ENCODE data around the gene CAMK1D. TPM values are rescaled to one million over a fixed set of nuclear protein-coding genes. Genes with fewer than 3 reads are reported as not detected.

Gene CAMK1D
- polyA plus RNA-seq, 1 of the 3 experiments (the other 2 are of a cell fraction): 4.1 TPM

DNA sequence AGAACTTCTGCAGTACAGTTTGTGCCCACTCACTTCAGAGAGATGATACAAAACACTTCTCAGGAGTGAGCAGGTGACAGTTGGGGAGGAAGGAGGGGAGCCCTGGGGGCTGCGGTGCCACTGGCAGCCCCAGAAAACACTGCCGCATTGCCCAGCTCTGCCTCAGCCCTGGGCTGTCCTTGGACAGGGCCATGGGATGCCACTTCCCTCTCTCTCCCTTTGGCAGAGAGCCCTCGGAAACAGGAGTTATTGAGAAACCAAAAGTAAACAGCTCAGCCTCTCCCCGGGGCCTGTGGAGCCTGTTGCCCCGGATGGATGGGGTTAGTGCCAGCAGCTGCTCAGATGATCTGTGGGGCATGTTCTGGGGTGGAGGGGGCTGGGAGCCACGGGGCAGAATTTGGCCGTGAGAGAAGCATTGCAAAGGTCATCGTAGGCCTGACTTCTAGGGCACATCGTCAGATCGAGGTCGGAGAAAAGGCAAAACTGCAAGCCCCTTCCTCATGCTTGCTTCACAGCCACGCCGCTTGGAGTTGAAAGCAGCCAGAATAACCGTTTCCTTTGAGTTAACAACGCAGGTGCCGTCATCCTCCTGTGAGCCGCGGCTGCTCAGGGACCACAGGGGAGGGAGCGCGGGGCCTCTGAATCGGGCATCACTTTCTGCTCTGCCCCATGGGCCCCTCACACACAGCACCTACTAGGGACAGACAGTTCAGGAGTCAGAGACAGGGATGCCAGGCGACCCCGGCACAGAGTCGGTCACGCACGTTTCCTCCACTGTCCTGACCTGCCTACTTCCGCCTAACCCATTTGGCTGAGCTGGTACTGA is 256.4 kb downstream of the CAMK1D start (continued):
- TF ChIP-seq, protein P1, sequence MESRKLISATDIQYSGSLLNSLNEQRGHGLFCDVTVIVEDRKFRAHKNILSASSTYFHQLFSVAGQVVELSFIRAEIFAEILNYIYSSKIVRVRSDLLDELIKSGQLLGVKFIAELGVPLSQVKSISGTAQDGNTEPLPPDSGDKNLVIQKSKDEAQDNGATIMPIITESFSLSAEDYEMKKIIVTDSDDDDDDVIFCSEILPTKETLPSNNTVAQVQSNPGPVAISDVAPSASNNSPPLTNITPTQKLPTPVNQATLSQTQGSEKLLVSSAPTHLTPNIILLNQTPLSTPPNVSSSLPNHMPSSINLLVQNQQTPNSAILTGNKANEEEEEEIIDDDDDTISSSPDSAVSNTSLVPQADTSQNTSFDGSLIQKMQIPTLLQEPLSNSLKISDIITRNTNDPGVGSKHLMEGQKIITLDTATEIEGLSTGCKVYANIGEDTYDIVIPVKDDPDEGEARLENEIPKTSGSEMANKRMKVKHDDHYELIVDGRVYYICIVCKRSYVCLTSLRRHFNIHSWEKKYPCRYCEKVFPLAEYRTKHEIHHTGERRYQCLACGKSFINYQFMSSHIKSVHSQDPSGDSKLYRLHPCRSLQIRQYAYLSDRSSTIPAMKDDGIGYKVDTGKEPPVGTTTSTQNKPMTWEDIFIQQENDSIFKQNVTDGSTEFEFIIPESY (IDR thresholded peaks at IDR 0.05; ENCODE audit: borderline replicate concordance, low read depth): no peak
- TF ChIP-seq GABPA (IDR thresholded peaks at IDR 0.05; ENCODE audit: low read depth): no peak
- no peak for TF ChIP-seq SMC3 (IDR thresholded peaks at IDR 0.05; ENCODE audit: low read depth, low read length)
- no peak for TF ChIP-seq TEAD4 (IDR thresholded peaks at IDR 0.05; ENCODE audit: borderline replicate concordance, insufficient read depth)
- TF ChIP-seq, protein P2, sequence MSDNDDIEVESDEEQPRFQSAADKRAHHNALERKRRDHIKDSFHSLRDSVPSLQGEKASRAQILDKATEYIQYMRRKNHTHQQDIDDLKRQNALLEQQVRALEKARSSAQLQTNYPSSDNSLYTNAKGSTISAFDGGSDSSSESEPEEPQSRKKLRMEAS (IDR thresholded peaks at IDR 0.05; ENCODE audit: low read depth): no peak
- TF ChIP-seq, protein P3, sequence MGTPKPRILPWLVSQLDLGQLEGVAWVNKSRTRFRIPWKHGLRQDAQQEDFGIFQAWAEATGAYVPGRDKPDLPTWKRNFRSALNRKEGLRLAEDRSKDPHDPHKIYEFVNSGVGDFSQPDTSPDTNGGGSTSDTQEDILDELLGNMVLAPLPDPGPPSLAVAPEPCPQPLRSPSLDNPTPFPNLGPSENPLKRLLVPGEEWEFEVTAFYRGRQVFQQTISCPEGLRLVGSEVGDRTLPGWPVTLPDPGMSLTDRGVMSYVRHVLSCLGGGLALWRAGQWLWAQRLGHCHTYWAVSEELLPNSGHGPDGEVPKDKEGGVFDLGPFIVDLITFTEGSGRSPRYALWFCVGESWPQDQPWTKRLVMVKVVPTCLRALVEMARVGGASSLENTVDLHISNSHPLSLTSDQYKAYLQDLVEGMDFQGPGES (IDR thresholded peaks at IDR 0.05; ENCODE audit: low read depth, low read length): no peak

DNA sequence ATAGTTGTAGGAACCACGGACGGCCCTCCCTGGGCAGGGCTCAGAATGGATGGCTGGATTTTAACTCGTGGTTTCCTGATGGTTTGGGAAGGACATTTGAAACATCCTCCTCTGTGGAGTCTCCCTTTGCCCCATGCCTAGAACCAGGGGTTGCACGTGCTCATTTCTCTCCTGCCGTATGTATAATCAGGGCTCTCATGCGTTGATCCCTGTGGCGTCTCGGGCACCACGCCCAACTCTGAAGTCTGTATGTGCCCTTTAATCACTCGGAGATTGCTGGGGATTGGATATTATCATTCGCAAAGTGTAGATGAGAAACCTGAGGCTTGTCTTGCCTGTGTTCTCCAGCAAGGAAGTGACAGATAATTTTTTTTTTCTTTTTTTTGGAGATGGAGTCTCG is 257.1 kb downstream of the CAMK1D start:
- H3K79me2 ChIP-seq (ENCODE audit: insufficient read depth): no peaks in the 10 kb centered on the region
- 94% methylated on average over 12 of the region's 12 CpGs for WGBS (ENCODE audit: low lambda C conversion rate)
- ChIA-PET CTCF (no interaction called here), POLR2A (no interaction called here)
- no peak overlapping the region for H3K9ac ChIP-seq
- no peaks in the 10 kb centered on the region for H3K27me3 ChIP-seq (ENCODE audit: insufficient read depth)
- no peak overlapping the region for H3K27ac ChIP-seq (ENCODE audit: low read depth in 2 of 2, low read length in 1 of 2)
- no peak for DNase-seq
- no peak overlapping the region for H2AFZ ChIP-seq (ENCODE audit: low read depth)
- H3K9me2 ChIP-seq: no peaks in the 10 kb centered on the region
- no peaks in the 10 kb centered on the region for H3F3A ChIP-seq (replicated peaks; ENCODE audit: insufficient read depth)
- no peak for TF ChIP-seq FOXJ3 (CRISPR knock-in tag; IDR thresholded peaks at IDR 0.05)
- no peak for TF ChIP-seq CHD2 (IDR thresholded peaks at IDR 0.05; ENCODE audit: low read length, partially characterized antibody)
- TF ChIP-seq NFIC (IDR thresholded peaks at IDR 0.05; ENCODE audit: borderline replicate concordance): no peak
- TF ChIP-seq MEF2A (IDR thresholded peaks at IDR 0.05; ENCODE audit: borderline replicate concordance, low read depth): no peak
- TF ChIP-seq, protein P2 (IDR thresholded peaks at IDR 0.05; ENCODE audit: low read depth): no peak
- H3K4me2 ChIP-seq: no peak overlapping the region
- no peaks in the 10 kb centered on the region for H3K9me3 ChIP-seq
- no peaks in the 10 kb centered on the region for H3K36me3 ChIP-seq (replicated peaks in 1 of 2; ENCODE audit: control insufficient read depth in 1 of 2, insufficient read depth in 2 of 2, low read length in 1 of 2)
- no peaks in the 10 kb centered on the region for H4K20me1 ChIP-seq (ENCODE audit: insufficient read depth)
- no peak overlapping the region for H3K4me3 ChIP-seq (ENCODE audit: low read depth in 2 of 2, low read length in 1 of 2)
- H3K4me1 ChIP-seq (ENCODE audit: control insufficient read depth in 1 of 2, insufficient read depth in 2 of 2, low read depth in 1 of 2, low read length in 1 of 2): no peaks in the 10 kb centered on the region; a peak in 1 of 4 replicates

DNA sequence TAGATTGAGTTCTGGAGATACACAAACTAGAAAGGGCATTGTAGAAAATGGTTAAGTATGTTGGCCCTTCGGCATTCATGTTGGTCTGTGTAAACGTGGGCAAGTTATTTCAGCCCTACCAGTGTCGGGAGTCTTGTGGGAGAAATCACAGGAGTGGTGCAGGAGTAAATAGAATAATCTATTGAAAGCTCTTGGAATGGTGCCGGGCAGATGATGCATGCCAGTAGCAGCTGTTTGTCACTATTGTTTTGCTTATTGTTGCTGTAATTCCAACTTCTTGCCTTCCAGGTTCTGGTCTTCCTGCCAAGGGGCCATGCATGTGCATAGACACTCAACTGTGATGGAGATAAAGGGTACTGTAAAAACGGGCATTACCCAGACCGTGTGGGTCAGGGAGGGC is 259.4 kb downstream of the CAMK1D start:
- no peak for TF ChIP-seq YY1 (IDR thresholded peaks at IDR 0.05; ENCODE audit: low read depth)
- TF ChIP-seq SMC3 (IDR thresholded peaks at IDR 0.05; ENCODE audit: low read depth, low read length): no peak
- no peak for DNase-seq
- Histone ChIP-seq H3K4me1 (ENCODE audit: control insufficient read depth in 1 of 2, insufficient read depth in 2 of 2, low read depth in 1 of 2, low read length in 1 of 2) (no peaks in the 10 kb centered on the region; a peak in 1 of 4 replicates), H3K9ac (no peak overlapping the region), H3K36me3 (replicated peaks in 1 of 2; ENCODE audit: control insufficient read depth in 1 of 2, insufficient read depth in 2 of 2, low read length in 1 of 2) (no peaks in the 10 kb centered on the region), H3K9me2 (no peaks in the 10 kb centered on the region), H3K79me2 (ENCODE audit: insufficient read depth) (no peaks in the 10 kb centered on the region), H3K4me3 (ENCODE audit: low read depth in 2 of 2, low read length in 1 of 2) (no peak overlapping the region), H2AFZ (ENCODE audit: low read depth) (no peak overlapping the region), H3F3A (replicated peaks; ENCODE audit: insufficient read depth) (no peaks in the 10 kb centered on the region), H4K20me1 (ENCODE audit: insufficient read depth) (no peaks in the 10 kb centered on the region), H3K9me3 (no peaks in the 10 kb centered on the region), H3K27ac (ENCODE audit: low read depth in 2 of 2, low read length in 1 of 2) (no peak overlapping the region), H3K4me2 (no peak overlapping the region), H3K27me3 (ENCODE audit: insufficient read depth) (no peaks in the 10 kb centered on the region)
- POLR2A ChIA-PET: no interaction called here
- CTCF ChIA-PET: no interaction called here
- WGBS (ENCODE audit: low lambda C conversion rate): 82% methylated on average over 6 of the region's 6 CpGs

Measured in SK-N-SH (cell line).